Measurements from ENCODE around the gene GPAM. TPM values are rescaled to one million over a fixed set of nuclear protein-coding genes. Genes with fewer than 3 reads are reported as not detected.
"Not testable (repeated sequence)": the region's sequence is repeated elsewhere in the genome, so short reads cannot be mapped to it uniquely, and the experiment has no call there.

GPAM gene
- total RNA-seq, 1 donor from 2014 or later = 7.7 TPM

DNA sequence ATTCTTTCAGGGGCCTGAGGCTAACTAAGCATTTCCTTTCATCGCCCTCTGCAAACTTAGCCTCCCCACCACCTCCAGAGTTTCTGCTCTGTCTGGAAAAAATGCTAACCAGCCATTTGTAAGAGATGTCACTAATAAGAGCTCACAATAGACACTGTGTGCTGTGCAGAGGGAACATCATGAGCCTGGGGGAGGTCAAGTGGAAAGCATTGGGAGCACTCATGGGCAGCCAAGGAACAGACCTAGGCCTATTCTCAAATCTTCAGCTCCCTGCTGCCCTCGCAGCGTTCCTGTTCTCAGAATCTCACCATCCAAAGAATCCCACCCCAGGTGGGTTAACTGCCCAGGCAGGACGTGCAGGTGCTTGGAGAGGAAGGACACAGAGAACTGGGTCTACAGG lies 27.1 kb upstream of the GPAM start:
- Mint-ChIP-seq H3K36me3 (ENCODE audit: low read depth) (no peaks in the 10 kb centered on the region), H3K27me3 (ENCODE audit: low read depth) (peaks cover 3% of the 10 kb centered on the region)

GRCh38 chr10:112209684-112210131 lies 26.1 kb upstream of the GPAM start:
- Mint-ChIP-seq H3K9me3 (no peaks in the 10 kb centered on the region), H3K27ac (no peak overlapping the region), H3K4me1 (ENCODE audit: low read depth) (no peaks in the 10 kb centered on the region), H3K27me3 (ENCODE audit: low read depth) (peaks cover 3% of the 10 kb centered on the region), H3K36me3 (ENCODE audit: low read depth) (no peaks in the 10 kb centered on the region), H3K4me3 (ENCODE audit: low read depth) (no peak overlapping the region)
- intact Hi-C loops (cut with micrococcal nuclease) = no loop called here
- no peak for DNase-seq (ENCODE audit: low spot score)

More for the DNA sequence above, 27.1 kb upstream of the GPAM start:
- intact Hi-C loops (cut with micrococcal nuclease) = no loop called here
- Mint-ChIP-seq H3K9me3 (no peaks in the 10 kb centered on the region), H3K27ac (no peak overlapping the region), H3K4me1 (ENCODE audit: low read depth) (no peaks in the 10 kb centered on the region), H3K4me3 (ENCODE audit: low read depth) (no peak overlapping the region)
- no peak for DNase-seq (ENCODE audit: low spot score)

DNA sequence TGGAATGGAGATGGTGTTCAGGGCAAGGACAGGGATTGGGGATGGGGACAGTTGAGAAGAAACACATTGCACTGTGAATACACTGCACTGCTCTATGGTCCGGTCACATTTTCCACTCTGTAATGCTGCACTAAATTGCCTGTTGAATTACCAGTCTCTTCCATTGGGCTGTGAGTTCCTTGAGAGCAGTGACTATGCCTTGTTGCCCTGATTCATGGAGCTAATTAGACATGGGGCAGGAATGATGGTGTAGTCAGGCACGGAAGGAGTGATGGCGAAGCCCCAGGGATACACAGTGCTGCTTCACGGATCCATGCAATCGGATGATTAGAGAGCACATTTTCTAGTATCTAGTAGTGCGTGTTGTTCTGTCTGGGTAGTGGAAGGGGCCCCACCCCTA lies 25.4 kb upstream of the GPAM start:
- no peaks in the 10 kb centered on the region for H3K4me1 Mint-ChIP-seq (ENCODE audit: low read depth)

GRCh38 chr10:112208292-112208691 lies 24.7 kb upstream of the GPAM start:
- H3K36me3 Mint-ChIP-seq (ENCODE audit: low read depth) = no peaks in the 10 kb centered on the region
- H3K27ac Mint-ChIP-seq = no peak overlapping the region
- intact Hi-C loops (cut with micrococcal nuclease) = no loop called here
- H3K4me1 Mint-ChIP-seq (ENCODE audit: low read depth) = peaks cover 4% of the 10 kb centered on the region
- no peaks in the 10 kb centered on the region for H3K9me3 Mint-ChIP-seq
- no peak for DNase-seq (ENCODE audit: low spot score)
- peaks cover 3% of the 10 kb centered on the region for H3K27me3 Mint-ChIP-seq (ENCODE audit: low read depth)
- no peak overlapping the region for H3K4me3 Mint-ChIP-seq (ENCODE audit: low read depth)

More for the DNA sequence above, 25.4 kb upstream of the GPAM start:
- intact Hi-C loops (cut with micrococcal nuclease) = no loop called here
- DNase-seq (ENCODE audit: low spot score) = no peak
- no peak overlapping the region for H3K27ac Mint-ChIP-seq
- H3K27me3 Mint-ChIP-seq (ENCODE audit: low read depth) = peaks cover 3% of the 10 kb centered on the region
- no peaks in the 10 kb centered on the region for H3K9me3 Mint-ChIP-seq
- H3K36me3 Mint-ChIP-seq (ENCODE audit: low read depth) = no peaks in the 10 kb centered on the region
- no peak overlapping the region for H3K4me3 Mint-ChIP-seq (ENCODE audit: low read depth)

DNA sequence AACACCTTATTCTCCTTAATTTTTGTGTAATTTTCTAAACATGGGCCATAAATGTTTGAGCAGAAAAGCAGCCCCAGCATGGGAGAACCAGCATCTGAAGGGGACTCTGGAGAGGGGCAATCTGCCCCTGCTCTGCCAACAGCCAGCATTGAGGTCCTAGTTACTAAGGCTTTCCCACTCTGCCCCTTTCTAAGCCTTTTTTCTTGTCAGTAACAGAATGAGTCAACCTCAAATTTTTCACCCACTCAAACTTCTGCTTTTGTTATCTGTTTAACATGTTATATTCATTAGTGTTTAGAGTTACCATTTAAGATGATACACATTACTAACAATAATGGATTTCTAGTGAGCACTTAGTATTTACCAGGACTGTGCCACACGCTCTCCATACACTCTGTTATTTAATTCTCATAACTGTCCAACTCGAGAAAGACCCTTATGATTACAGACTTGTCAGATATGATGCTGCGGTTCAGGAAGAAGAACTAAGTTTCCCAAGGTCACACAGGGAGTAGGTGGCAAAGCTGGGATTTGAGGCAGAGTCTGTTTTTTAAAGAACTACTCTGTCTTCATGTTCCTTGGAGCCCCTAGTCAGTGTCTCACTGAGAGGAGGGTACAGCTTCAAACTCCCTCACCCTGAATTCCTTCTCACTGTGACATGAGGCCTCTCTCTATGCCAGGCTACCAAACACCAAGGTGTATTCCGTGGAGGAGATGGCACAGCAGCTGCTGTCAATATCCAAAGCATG lies 19.9 kb upstream of the GPAM start:
- Mint-ChIP-seq H3K9me3 (no peaks in the 10 kb centered on the region), H3K27ac (peak overlapping the region; percentile 2), H3K36me3 (ENCODE audit: low read depth) (no peaks in the 10 kb centered on the region), H3K4me1 (ENCODE audit: low read depth) (peaks cover 14% of the 10 kb centered on the region), H3K4me3 (ENCODE audit: low read depth) (no peak overlapping the region), H3K27me3 (ENCODE audit: low read depth) (peaks cover 2% of the 10 kb centered on the region)
- no peak for DNase-seq (ENCODE audit: low spot score)
- intact Hi-C loops (cut with micrococcal nuclease) = no loop called here

GRCh38 chr10:112202561-112203241 lies 19.1 kb upstream of the GPAM start:
- DNase-seq (ENCODE audit: low spot score) = no peak
- H3K9me3 Mint-ChIP-seq = no peaks in the 10 kb centered on the region
- intact Hi-C loops (cut with micrococcal nuclease) = no loop called here
- H3K4me3 Mint-ChIP-seq (ENCODE audit: low read depth) = peak overlapping the region; percentile 6
- peaks cover 14% of the 10 kb centered on the region for H3K4me1 Mint-ChIP-seq (ENCODE audit: low read depth)
- peaks cover 1% of the 10 kb centered on the region for H3K27me3 Mint-ChIP-seq (ENCODE audit: low read depth)
- no peaks in the 10 kb centered on the region for H3K36me3 Mint-ChIP-seq (ENCODE audit: low read depth)
- H3K27ac Mint-ChIP-seq = peak overlapping the region; percentile 56

- H3K36me3 Mint-ChIP-seq (ENCODE audit: low read depth) = no peaks in the 10 kb centered on the region
- H3K27ac Mint-ChIP-seq = no peak overlapping the region
- no peak overlapping the region for H3K4me3 Mint-ChIP-seq (ENCODE audit: low read depth)
- no peak for DNase-seq (ENCODE audit: low spot score)
- H3K4me1 Mint-ChIP-seq (ENCODE audit: low read depth) = peaks cover 14% of the 10 kb centered on the region
- intact Hi-C loops (cut with micrococcal nuclease) = no loop called here
- peaks cover 1% of the 10 kb centered on the region for H3K27me3 Mint-ChIP-seq (ENCODE audit: low read depth)
- no peaks in the 10 kb centered on the region for H3K9me3 Mint-ChIP-seq
Observed at GRCh38 chr10:112202076-112202475, 18.5 kb upstream of the GPAM start.

GRCh38 chr10:112201334-112201733 lies 17.8 kb upstream of the GPAM start:
- H3K36me3 Mint-ChIP-seq (ENCODE audit: low read depth) = no peaks in the 10 kb centered on the region
- no peak overlapping the region for H3K4me3 Mint-ChIP-seq (ENCODE audit: low read depth)
- intact Hi-C loops (cut with micrococcal nuclease) = no loop called here
- H3K4me1 Mint-ChIP-seq (ENCODE audit: low read depth) = peaks cover 14% of the 10 kb centered on the region
- peaks cover 3% of the 10 kb centered on the region for H3K27me3 Mint-ChIP-seq (ENCODE audit: low read depth)
- no peak for DNase-seq (ENCODE audit: low spot score)
- no peaks in the 10 kb centered on the region for H3K9me3 Mint-ChIP-seq
- no peak overlapping the region for H3K27ac Mint-ChIP-seq

DNA sequence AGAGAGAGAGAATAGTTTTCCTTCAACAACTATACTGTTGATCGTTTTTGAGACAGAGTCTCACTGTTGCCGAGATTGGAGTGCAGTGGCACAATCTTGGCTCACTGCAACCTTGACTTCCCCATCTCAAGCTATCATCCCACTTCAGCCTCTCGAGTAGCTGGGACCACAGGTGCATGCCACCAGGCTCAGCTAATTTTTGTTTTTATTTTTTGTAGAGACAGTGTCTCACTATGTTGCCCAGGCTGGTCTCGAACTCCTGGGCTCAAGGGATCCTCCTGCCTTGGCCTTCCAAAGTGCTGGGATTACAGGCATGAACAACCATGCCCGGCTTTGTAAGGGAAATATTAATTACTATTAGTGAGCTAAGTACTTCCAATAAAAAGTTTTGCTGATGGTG lies 16.7 kb upstream of the GPAM start:
- H3K27ac Mint-ChIP-seq; H3K9me3 Mint-ChIP-seq; DNase-seq (ENCODE audit: low spot score); intact Hi-C loops (cut with micrococcal nuclease); H3K27me3 Mint-ChIP-seq (ENCODE audit: low read depth); H3K36me3 Mint-ChIP-seq (ENCODE audit: low read depth); H3K4me3 Mint-ChIP-seq (ENCODE audit: low read depth): not testable (repeated sequence)
- peaks cover 14% of the 10 kb centered on the region for H3K4me1 Mint-ChIP-seq (ENCODE audit: low read depth)

DNA sequence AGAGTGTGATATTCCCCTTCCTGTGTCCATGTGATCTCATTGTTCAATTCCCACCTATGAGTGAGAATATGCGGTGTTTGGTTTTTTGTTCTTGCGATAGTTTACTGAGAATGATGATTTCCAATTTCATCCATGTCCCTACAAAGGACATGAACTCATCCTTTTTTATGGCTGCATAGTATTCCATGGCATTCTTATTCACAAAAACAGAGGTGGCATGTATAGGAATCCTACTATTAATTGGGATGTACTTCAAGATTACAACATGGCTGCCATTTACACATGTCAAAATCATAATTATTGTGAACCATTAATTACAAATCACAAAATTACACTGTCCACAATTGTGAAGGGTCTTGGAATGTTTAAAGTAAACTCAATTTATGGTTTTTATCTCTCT lies 14.1 kb upstream of the GPAM start:
- H3K36me3 Mint-ChIP-seq (ENCODE audit: low read depth) = not testable (repeated sequence)

DNA sequence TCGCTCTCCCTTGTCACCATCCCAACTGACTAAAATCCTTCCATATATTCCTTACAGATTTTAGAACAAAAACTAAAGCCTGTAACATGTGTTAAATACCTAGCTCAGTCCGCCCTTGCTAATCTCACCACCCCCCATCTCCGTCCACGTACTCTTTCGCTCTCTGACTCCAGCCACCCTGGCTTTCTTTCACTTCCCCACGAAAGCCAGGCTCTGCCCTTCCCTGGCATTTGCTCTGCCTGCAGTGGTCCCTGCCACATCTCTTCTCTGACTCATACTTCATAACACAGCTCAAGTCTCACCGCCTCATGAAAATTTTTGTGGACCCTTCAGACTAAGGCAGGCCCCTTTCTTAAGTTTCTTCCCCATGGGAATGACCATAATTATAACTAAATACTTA lies 11.7 kb upstream of the GPAM start:
- H3K4me3 Mint-ChIP-seq (ENCODE audit: low read depth) = no peak overlapping the region
- DNase-seq (ENCODE audit: low spot score) = no peak
- no peaks in the 10 kb centered on the region for H3K9me3 Mint-ChIP-seq
- H3K27me3 Mint-ChIP-seq (ENCODE audit: low read depth) = peaks cover 1% of the 10 kb centered on the region
- intact Hi-C loops (cut with micrococcal nuclease) = no loop called here
- H3K36me3 Mint-ChIP-seq (ENCODE audit: low read depth) = no peaks in the 10 kb centered on the region
- no peak overlapping the region for H3K27ac Mint-ChIP-seq
- no peaks in the 10 kb centered on the region for H3K4me1 Mint-ChIP-seq (ENCODE audit: low read depth)

More for the DNA sequence above, 14.1 kb upstream of the GPAM start:
- H3K4me1 Mint-ChIP-seq (ENCODE audit: low read depth); H3K4me3 Mint-ChIP-seq (ENCODE audit: low read depth); H3K27me3 Mint-ChIP-seq (ENCODE audit: low read depth); H3K27ac Mint-ChIP-seq; DNase-seq (ENCODE audit: low spot score); H3K9me3 Mint-ChIP-seq; intact Hi-C loops (cut with micrococcal nuclease): not testable (repeated sequence)

- no peaks in the 10 kb centered on the region for H3K36me3 Mint-ChIP-seq (ENCODE audit: low read depth)
- H3K4me1 Mint-ChIP-seq (ENCODE audit: low read depth) = no peaks in the 10 kb centered on the region
- intact Hi-C loops (cut with micrococcal nuclease) = no loop called here
- no peaks in the 10 kb centered on the region for H3K9me3 Mint-ChIP-seq
- peaks cover 9% of the 10 kb centered on the region for H3K27me3 Mint-ChIP-seq (ENCODE audit: low read depth)
- DNase-seq (ENCODE audit: low spot score) = no peak
- no peak overlapping the region for H3K4me3 Mint-ChIP-seq (ENCODE audit: low read depth)
- no peak overlapping the region for H3K27ac Mint-ChIP-seq
Observed at GRCh38 chr10:112191791-112192190, 8.2 kb upstream of the GPAM start.

- H3K27ac Mint-ChIP-seq = no peak overlapping the region
- peaks cover 9% of the 10 kb centered on the region for H3K27me3 Mint-ChIP-seq (ENCODE audit: low read depth)
Observed at GRCh38 chr10:112191041-112191590, 7.6 kb upstream of the GPAM start.

More at GRCh38 chr10:112191041-112191590, 7.6 kb upstream of the GPAM start:
- no peaks in the 10 kb centered on the region for H3K9me3 Mint-ChIP-seq
- H3K4me3 Mint-ChIP-seq (ENCODE audit: low read depth) = no peak overlapping the region
- intact Hi-C loops (cut with micrococcal nuclease) = no loop called here
- no peak for DNase-seq (ENCODE audit: low spot score)
- no peaks in the 10 kb centered on the region for H3K4me1 Mint-ChIP-seq (ENCODE audit: low read depth)
- H3K36me3 Mint-ChIP-seq (ENCODE audit: low read depth) = no peaks in the 10 kb centered on the region
